ENCODE measurements around the gene ULBP1. TPM values are rescaled to one million over a fixed set of nuclear protein-coding genes. Genes with fewer than 3 reads are reported as not detected.
"Not testable (repeated sequence)": the region's sequence is repeated elsewhere in the genome, so short reads cannot be mapped to it uniquely, and the experiment has no call there.

ULBP1 gene
- 0.76 and 1.1 TPM in 2 replicates for total RNA-seq (2014; rRNA removed; shearing (Covaris generic))

- peak; percentile 86 for DNase-seq (ENCODE audit: low read depth)
Measured at GRCh38 chr6:149963462-149964307, at the start of gene ULBP1. TSS of gene ULBP1 (plus strand) at chr6:149963943. CDS start at chr6:149964050, 107 bp downstream.

- no peak for DNase-seq (ENCODE audit: low read depth)
Measured at GRCh38 chr6:149915970-149916865, 47.5 kb upstream of the ULBP1 start.

GRCh38 chr6:149917679-149918078, 46.1 kb upstream of the ULBP1 start:
- no peak for DNase-seq (ENCODE audit: low read depth)

- DNase-seq (ENCODE audit: low read depth): no peak
Measured at GRCh38 chr6:149918151-149918905, 45.4 kb upstream of the ULBP1 start.

- DNase-seq (ENCODE audit: low read depth): not testable (repeated sequence)
Measured at GRCh38 chr6:149919126-149919833, 44.5 kb upstream of the ULBP1 start.

GRCh38 chr6:149919834-149920225, 43.9 kb upstream of the ULBP1 start:
- DNase-seq (ENCODE audit: low read depth): no peak

GRCh38 chr6:149921361-149921760, 42.4 kb upstream of the ULBP1 start:
- no peak for DNase-seq (ENCODE audit: low read depth)

GRCh38 chr6:149922091-149922490, 41.7 kb upstream of the ULBP1 start:
- DNase-seq (ENCODE audit: low read depth): not testable (repeated sequence)

- peak; percentile 96 for DNase-seq (ENCODE audit: low read depth)
Measured at GRCh38 chr6:149922642-149923326, 41.0 kb upstream of the ULBP1 start, which contains the start of gene RAET1G. TSS of gene RAET1G (minus strand) at chr6:149923121. CDS start at chr6:149923010, 111 bp downstream.

- DNase-seq (ENCODE audit: low read depth): no peak
Measured at GRCh38 chr6:149923327-149923986, 40.3 kb upstream of the ULBP1 start.

- no peak for DNase-seq (ENCODE audit: low read depth)
Measured at GRCh38 chr6:149924206-149924932, 39.4 kb upstream of the ULBP1 start.

- no peak for DNase-seq (ENCODE audit: low read depth)
Measured at GRCh38 chr6:149924933-149925252, 38.9 kb upstream of the ULBP1 start.

- DNase-seq (ENCODE audit: low read depth): no peak
Measured at GRCh38 chr6:149925253-149925973, 38.3 kb upstream of the ULBP1 start.

GRCh38 chr6:149925974-149926777, 37.6 kb upstream of the ULBP1 start:
- peak; percentile 86 for DNase-seq (ENCODE audit: low read depth)

GRCh38 chr6:149927025-149927424, 36.7 kb upstream of the ULBP1 start:
- DNase-seq (ENCODE audit: low read depth): not testable (repeated sequence)

- DNase-seq (ENCODE audit: low read depth): no peak
Measured at GRCh38 chr6:149929422-149929821, 34.3 kb upstream of the ULBP1 start.

- DNase-seq (ENCODE audit: low read depth): no peak
Measured at GRCh38 chr6:149931501-149931900, 32.2 kb upstream of the ULBP1 start.

GRCh38 chr6:149933036-149933435, 30.7 kb upstream of the ULBP1 start:
- no peak for DNase-seq (ENCODE audit: low read depth)
